ENCODE measurements around the gene SNRNP70. TPM values are rescaled to one million over a fixed set of nuclear protein-coding genes. Genes with fewer than 3 reads are reported as not detected.

Gene SNRNP70
- total RNA-seq, 4 donors from 2014 or later, result 78.7 to 241 (median 168) TPM

DNA sequence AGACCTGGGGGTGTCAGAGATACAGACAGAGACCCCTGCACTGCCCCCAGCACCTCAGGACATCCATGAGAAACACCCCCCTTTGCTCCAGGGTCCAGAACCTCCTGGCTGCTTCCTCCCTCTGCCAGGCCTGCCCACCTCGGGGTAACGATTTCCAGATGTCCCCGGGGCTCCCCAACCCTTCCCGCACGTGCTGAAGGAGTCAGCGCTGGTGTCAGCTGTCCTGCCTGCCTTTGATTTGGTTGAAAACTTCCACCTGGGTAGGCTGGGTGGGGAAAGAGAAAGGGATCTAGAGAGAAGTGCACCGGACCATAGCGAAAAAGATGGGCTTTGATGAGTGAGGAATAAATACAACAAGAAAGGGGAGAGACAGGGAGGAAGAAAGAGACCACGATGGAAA lies 26.2 kb upstream of the SNRNP70 start:
- no peak for DNase-seq
- TF ChIP-seq POLR2A (IDR thresholded peaks at IDR 0.05), result no peak
- TF ChIP-seq, protein P1, sequence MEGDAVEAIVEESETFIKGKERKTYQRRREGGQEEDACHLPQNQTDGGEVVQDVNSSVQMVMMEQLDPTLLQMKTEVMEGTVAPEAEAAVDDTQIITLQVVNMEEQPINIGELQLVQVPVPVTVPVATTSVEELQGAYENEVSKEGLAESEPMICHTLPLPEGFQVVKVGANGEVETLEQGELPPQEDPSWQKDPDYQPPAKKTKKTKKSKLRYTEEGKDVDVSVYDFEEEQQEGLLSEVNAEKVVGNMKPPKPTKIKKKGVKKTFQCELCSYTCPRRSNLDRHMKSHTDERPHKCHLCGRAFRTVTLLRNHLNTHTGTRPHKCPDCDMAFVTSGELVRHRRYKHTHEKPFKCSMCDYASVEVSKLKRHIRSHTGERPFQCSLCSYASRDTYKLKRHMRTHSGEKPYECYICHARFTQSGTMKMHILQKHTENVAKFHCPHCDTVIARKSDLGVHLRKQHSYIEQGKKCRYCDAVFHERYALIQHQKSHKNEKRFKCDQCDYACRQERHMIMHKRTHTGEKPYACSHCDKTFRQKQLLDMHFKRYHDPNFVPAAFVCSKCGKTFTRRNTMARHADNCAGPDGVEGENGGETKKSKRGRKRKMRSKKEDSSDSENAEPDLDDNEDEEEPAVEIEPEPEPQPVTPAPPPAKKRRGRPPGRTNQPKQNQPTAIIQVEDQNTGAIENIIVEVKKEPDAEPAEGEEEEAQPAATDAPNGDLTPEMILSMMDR (IDR thresholded peaks at IDR 0.05), result no peak
- H3K27me3 ChIP-seq, result peaks cover 0 to 74% (median 2%) of the 10 kb centered on the region in 4 donors
- no peaks in the 10 kb centered on the region for H3K36me3 ChIP-seq
- intact Hi-C loops (cut with DNase I), result no loop called here
- no peak overlapping the region for H3K27ac ChIP-seq
- H3K4me1 ChIP-seq, result peaks cover 16 to 42% (median 19%) of the 10 kb centered on the region in 3 donors
- no peaks in the 10 kb centered on the region for H3K9me3 ChIP-seq
- no peak overlapping the region for H3K4me3 ChIP-seq
- 52 to 56% methylated on average over 4 to 7 of the region's 9 CpGs for WGBS, 2 donors

DNA sequence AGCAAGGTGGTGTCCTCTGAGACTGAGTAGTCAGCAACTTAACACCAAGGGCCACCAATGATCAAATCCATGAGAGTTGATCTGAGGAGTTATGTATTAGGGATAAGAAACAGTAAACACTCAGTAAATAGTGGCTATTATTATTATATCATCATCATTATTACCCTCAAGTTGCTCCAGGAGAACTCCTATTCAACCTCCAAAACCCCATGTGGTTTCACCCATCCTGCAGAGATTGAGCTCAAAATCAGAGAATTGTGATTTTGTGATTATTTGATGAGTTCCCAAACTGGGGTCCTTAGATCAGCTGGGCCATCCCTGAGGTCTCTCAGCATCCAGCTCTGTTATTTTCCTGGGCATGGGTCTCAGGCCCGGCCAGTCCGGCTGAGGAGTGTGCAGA lies 24.3 kb upstream of the SNRNP70 start:
- no peak overlapping the region for H3K27ac ChIP-seq
- no peak for DNase-seq
- intact Hi-C loops (cut with DNase I), result no loop called here
- no peak overlapping the region for H3K4me3 ChIP-seq
- TF ChIP-seq, protein P1 (IDR thresholded peaks at IDR 0.05), result no peak
- TF ChIP-seq POLR2A (IDR thresholded peaks at IDR 0.05), result no peak
- no peaks in the 10 kb centered on the region for H3K36me3 ChIP-seq
- H3K9me3 ChIP-seq, result no peaks in the 10 kb centered on the region
- H3K4me1 ChIP-seq, result peaks cover 25 to 54% (median 26%) of the 10 kb centered on the region in 3 donors
- peaks cover 0 to 93% (median 6%) of the 10 kb centered on the region in 4 donors for H3K27me3 ChIP-seq
- WGBS, 2 donors, result 90% methylated on average over 2 of the region's 2 CpGs

DNA sequence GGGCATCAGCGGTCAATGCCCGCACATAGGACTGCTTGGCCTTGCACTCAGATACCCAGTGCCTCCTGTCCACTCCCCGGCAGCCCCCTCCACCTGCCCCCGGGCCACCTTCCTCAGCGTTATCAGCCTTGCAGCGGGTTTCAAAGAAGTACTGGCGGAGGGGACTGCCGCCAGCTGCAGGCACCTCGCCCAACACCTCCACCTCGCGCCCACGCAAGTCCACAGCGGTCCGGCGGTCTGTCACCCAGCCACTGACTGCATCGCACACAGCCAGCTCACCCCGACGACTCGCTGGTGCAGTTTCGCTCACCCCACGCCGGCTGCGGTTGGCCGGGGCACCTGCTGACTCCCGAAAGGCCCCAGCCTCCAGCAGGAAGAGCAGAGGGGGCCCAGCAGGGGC lies 23.8 kb upstream of the SNRNP70 start:
- H3K36me3 ChIP-seq, result no peaks in the 10 kb centered on the region
- H3K27ac ChIP-seq, result no peak overlapping the region
- 89 to 93% methylated on average over 2 to 3 of the region's 25 CpGs for WGBS, 2 donors
- H3K4me1 ChIP-seq, result peaks cover 25 to 49% (median 26%) of the 10 kb centered on the region in 3 donors
- TF ChIP-seq, protein P1 (IDR thresholded peaks at IDR 0.05), result no peak
- TF ChIP-seq POLR2A (IDR thresholded peaks at IDR 0.05), result no peak
- H3K4me3 ChIP-seq, result no peak overlapping the region
- no peaks in the 10 kb centered on the region for H3K9me3 ChIP-seq
- intact Hi-C loops (cut with DNase I), result no loop called here
- H3K27me3 ChIP-seq, result peaks cover 0 to 98% (median 6%) of the 10 kb centered on the region in 4 donors
- DNase-seq, result no peak

DNA sequence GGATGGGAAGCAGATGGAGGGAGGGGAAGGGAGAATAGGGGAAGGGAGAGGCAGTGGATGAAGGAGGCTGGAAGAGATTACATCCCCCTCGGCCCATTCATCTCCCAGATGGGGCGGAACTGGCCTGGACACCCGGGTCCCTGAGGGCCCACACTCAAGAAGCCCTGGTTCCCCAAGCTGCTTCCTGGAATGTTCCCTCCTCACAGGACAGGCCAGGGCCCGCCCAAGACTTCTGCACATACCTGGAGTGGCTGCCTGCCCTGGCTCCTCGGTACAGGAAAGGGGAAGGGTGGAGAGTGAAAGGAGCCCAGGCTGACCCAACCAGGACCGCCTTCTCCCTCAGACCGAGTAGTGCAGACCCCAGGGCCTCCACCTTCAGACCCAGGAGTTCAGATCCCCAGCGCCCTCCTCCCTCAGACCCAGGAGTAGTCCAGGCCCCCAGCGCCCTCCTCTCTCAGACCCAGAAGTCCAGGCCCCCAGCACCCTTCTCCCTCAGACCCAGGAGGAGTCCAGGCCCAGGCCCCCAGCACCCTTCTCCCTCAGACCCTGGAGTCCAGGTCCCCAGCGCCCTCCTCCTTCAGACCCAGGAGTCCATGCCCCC lies 21.1 kb upstream of the SNRNP70 start:
- intact Hi-C loops (cut with DNase I), result no loop called here
- DNase-seq, result no peak
- H3K27me3 ChIP-seq, result peaks cover 0 to 98% (median 7%) of the 10 kb centered on the region in 4 donors
- H3K9me3 ChIP-seq, result no peaks in the 10 kb centered on the region
- peak overlapping the region; percentile 21 to 65 (median 44) for H3K4me3 ChIP-seq
- H3K27ac ChIP-seq, result peak overlapping the region; percentile 67 to 82 (median 76)
- peaks cover 6 to 28% (median 10%) of the 10 kb centered on the region in 3 donors for H3K4me1 ChIP-seq
- 20 to 33% methylated on average over 4 to 9 of the region's 10 CpGs for WGBS, 2 donors
- no peaks in the 10 kb centered on the region for H3K36me3 ChIP-seq
- TF ChIP-seq POLR2A (IDR thresholded peaks at IDR 0.05), result no peak
- TF ChIP-seq, protein P1 (IDR thresholded peaks at IDR 0.05), result no peak

DNA sequence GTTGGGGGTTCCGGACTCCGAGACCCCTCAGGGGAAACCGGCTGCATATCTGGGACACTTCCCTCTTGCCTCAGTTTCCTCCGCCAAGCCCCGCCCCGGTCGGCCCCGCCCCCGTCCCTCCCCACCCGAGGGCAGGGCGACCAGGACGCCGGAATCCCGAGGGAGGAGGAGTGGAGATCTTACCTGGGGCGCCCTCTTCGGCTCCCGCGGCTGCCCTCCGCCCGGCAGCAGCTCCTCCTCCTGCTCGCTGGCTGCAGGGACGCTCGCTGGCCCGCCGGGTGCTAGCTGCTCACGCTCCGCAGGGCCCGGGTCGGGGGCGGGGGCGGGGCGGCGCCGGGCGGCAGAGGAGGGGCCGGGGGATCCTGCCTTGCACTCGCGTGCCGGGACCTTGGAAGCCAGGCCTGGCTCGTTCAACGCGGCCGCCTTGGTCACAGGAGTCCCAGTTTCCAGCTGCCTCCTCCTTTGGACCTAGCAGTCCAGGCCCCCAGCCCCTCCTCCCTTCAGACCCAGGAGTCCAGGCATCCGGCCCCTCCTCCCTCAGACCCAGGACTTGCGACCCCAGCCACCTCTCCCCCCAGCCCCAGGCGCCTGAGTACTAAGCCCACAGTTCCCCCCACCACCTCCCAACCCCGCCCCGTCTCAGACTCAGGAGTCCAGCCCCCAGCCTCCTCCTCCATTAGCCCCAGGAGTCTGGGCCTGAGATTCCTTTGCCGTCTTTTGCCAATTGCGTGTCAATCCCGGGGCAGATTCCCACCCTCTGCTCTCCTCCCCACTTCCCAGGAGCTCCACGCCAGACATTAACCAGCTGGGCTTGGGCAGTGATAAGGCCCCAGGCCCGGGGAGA lies 20.3 kb upstream of the SNRNP70 start, which contains the start of gene NTF4:
NTF4 (minus strand) TSS at position 51 of the 844 bp plus-strand sequence. CDS start 2,821 bp downstream, outside the sequence.
- Histone ChIP-seq H3K27ac (peak within 1 kb of the TSS; percentile 67 to 82 (median 76)), H3K36me3 (no peaks in the 10 kb centered on the region), H3K4me3 (peak within 1 kb of the TSS; percentile 21 to 65 (median 44)), H3K4me1 (peaks cover 6 to 28% (median 10%) of the 10 kb centered on the region in 3 donors), H3K9me3 (no peaks in the 10 kb centered on the region), H3K27me3 (peaks cover 0 to 100% (median 8%) of the 10 kb centered on the region in 4 donors)
- no peak for DNase-seq
- TF ChIP-seq, protein P1 (IDR thresholded peaks at IDR 0.05), result no peak
- TF ChIP-seq POLR2A (IDR thresholded peaks at IDR 0.05), result no peak
- 0 to 3% methylated on average over 9 to 10 of the region's 53 CpGs for WGBS, 2 donors
- intact Hi-C loops (cut with DNase I), result no loop called here
